T-cell (primary cell): ENCODE results near the gene KLC4. TPM values are rescaled to one million over a fixed set of nuclear protein-coding genes. Genes with fewer than 3 reads are reported as not detected.

Experiments
- ATAC-seq, 4 experiments: fragments of 200-7000 bp in 3 of 4; fragments of 150-1000 bp in 1 of 4; cut with Tn5 transposase; replicated peaks in 1 of 4; 1 replicate in 3 of 4; 2 replicates in 1 of 4; pipeline ENCODE4 v1.10.0; 2021; ENCODE audit warnings: moderate library complexity in 3 of 4, mild to moderate bottlenecking in 2 of 4, moderate number of reproducible peaks in 1 of 4
- CTCF ChIA-PET, 2 donors: fragments of 300-600 bp; sonication (Branson Sonifier 250); formaldehyde crosslinking; loops; one replicate each; lab custom pipeline; 2022; ENCODE audit warnings: antibody characterized with exemption in 2 of 2; lab: Charles Lee
- POLR2A ChIA-PET, 2 donors: fragments of 300-600 bp; sonication (Branson Sonifier 250); formaldehyde crosslinking; loops; one replicate each; lab custom pipeline; 2022; ENCODE audit warnings: antibody characterized with exemption in 2 of 2; lab: Charles Lee
- DNase-seq, 35 experiments: peaks; one replicate each; pipeline versions ENCODE4 v3.0.0 to v3.0.0-alpha.2; 2013 to 2023
- H3K27ac ChIP-seq: one replicate; pipeline ENCODE4 v1.5.1; 2013; ENCODE audit warnings: low read length
- H3K27me3 ChIP-seq, 2 experiments: replicated peaks in 1 of 2; 1 replicate in 1 of 2; 2 replicates in 1 of 2; pipeline versions ENCODE4 v1.6.1 to v1.7.0; 2013; ENCODE audit warnings: low read length in 1 of 2, mixed read lengths in 1 of 2; ENCODE audit not compliant: control insufficient read depth in 2 of 2, insufficient read depth in 2 of 2; ENCODE audit errors: extremely low read depth in 1 of 2
- H3K36me3 ChIP-seq, 2 donors: 1 replicate in 1 of 2; 2 replicates in 1 of 2; pipeline versions ENCODE4 v1.6.1 to v1.7.0; 2013; ENCODE audit warnings: low read length in 1 of 2; ENCODE audit not compliant: control insufficient read depth in 2 of 2, insufficient read depth in 1 of 2; ENCODE audit errors: extremely low read depth in 1 of 2
- H3K4me1 ChIP-seq, 2 experiments: 1 replicate in 1 of 2; 2 replicates in 1 of 2; pipeline versions ENCODE4 v1.6.1 to v1.7.0; 2013; ENCODE audit warnings: low read length in 2 of 2, mixed read lengths in 1 of 2; ENCODE audit not compliant: insufficient read depth in 2 of 2, control insufficient read depth in 1 of 2; ENCODE audit errors: extremely low read depth in 1 of 2
- H3K4me3 ChIP-seq, 2 donors: 1 replicate in 1 of 2; 2 replicates in 1 of 2; pipeline versions ENCODE4 v1.5.1 to v1.7.0; 2013; ENCODE audit warnings: mild to moderate bottlenecking in 2 of 2, low read length in 1 of 2, moderate library complexity in 1 of 2; ENCODE audit not compliant: control insufficient read depth in 1 of 2; ENCODE audit errors: extremely low read depth in 1 of 2
- H3K9me3 ChIP-seq: 2 replicates; pipeline ENCODE4 v1.7.0; 2013
- H3K27ac Mint-ChIP-seq, 2 donors: one replicate each; pipeline ENCODE4 v1.8.0; 2020 to 2021; ENCODE audit warnings: mild to moderate bottlenecking in 2 of 2, mixed read lengths in 2 of 2
- H3K27me3 Mint-ChIP-seq, 2 donors: one replicate each; pipeline ENCODE4 v1.8.0; 2021 to 2022; ENCODE audit warnings: mixed read lengths in 2 of 2
- H3K36me3 Mint-ChIP-seq: one replicate; pipeline ENCODE4 v1.8.0; 2021; ENCODE audit warnings: mixed read lengths
- H3K4me1 Mint-ChIP-seq, 3 donors: one replicate each; pipeline ENCODE4 v1.8.0; 2020 to 2022; ENCODE audit warnings: mixed read lengths in 3 of 3, mild to moderate bottlenecking in 1 of 3
- H3K4me3 Mint-ChIP-seq, 3 donors: one replicate each; pipeline ENCODE4 v1.8.0; 2020 to 2022; ENCODE audit warnings: mild to moderate bottlenecking in 3 of 3, mixed read lengths in 3 of 3, moderate library complexity in 3 of 3
- H3K9me3 Mint-ChIP-seq, 3 donors: one replicate each; pipeline ENCODE4 v1.8.0; 2020 to 2022; ENCODE audit warnings: mixed read lengths in 3 of 3
- WGBS: methylation state at CpG from one replicate; pipeline ENCODE4 v1.1.5; 2013; ENCODE audit warnings: missing lambda C conversion rate; ENCODE audit not compliant: insufficient coverage; 5-methylcytosine and 5-hydroxymethylcytosine counted together
- total RNA-seq, 35 experiments: library from RNA in 6 of 35; stranded (reverse) in 6 of 35; fragments of 120-200 nt in 1 of 35; gene quantifications; one replicate each; pipeline versions ENCODE4 v1.2.1 to v1.2.4 and lab custom pipeline; 2013 to 2026

Gene KLC4
- total RNA-seq, 5 donors from 2014 or later (not counting 1 experiment from before 2014, with no cell fraction given), result 37.8 to 48.5 (median 45.5) TPM

GRCh38 chr6:43086022-43086658 lies 26.7 kb downstream of the KLC4 start:
- H3K36me3 ChIP-seq, result no peaks in the 10 kb centered on the region
- no peak overlapping the region for H3K4me3 ChIP-seq
- no peaks in the 10 kb centered on the region for H3K9me3 Mint-ChIP-seq
- peaks cover 3 to 8% of the 10 kb centered on the region in 2 donors for H3K27me3 Mint-ChIP-seq
- CTCF ChIA-PET, result interaction anchor here (0.6 to 0.7 kb wide), 2 partner anchors 17 to 151 kb away, joined by 3 to 4 read pairs; no protein-coding TSS in a partner anchor
- H3K4me1 ChIP-seq, result peaks cover 0 to 2% of the 10 kb centered on the region in 2 experiments
- peaks cover 0 to 11% of the 10 kb centered on the region in 2 experiments for H3K27me3 ChIP-seq
- no peak for DNase-seq
- no CpG with 5 or more reads among the region's 8 CpGs for WGBS
- H3K27ac Mint-ChIP-seq, result no peak overlapping the region
- POLR2A ChIA-PET, result no interaction called here
- H3K36me3 Mint-ChIP-seq, result no peaks in the 10 kb centered on the region
- H3K4me3 Mint-ChIP-seq, result no peak overlapping the region
- no peak for ATAC-seq
- no peaks in the 10 kb centered on the region for H3K9me3 ChIP-seq
- no peak overlapping the region for H3K27ac ChIP-seq
- H3K4me1 Mint-ChIP-seq, result no peaks in the 10 kb centered on the region

- ATAC-seq (no peak), DNase-seq (no peak)
- Histone ChIP-seq H3K27me3 (peaks cover 0 to 7% of the 10 kb centered on the region in 2 experiments), H3K36me3 (no peaks in the 10 kb centered on the region), H3K4me1 (peaks cover 0 to under 1% of the 10 kb centered on the region in 2 experiments), H3K4me3 (no peak overlapping the region), H3K9me3 (no peaks in the 10 kb centered on the region), H3K27ac (no peak overlapping the region)
- no peaks in the 10 kb centered on the region for H3K9me3 Mint-ChIP-seq
- H3K27me3 Mint-ChIP-seq, result peaks cover 3% of the 10 kb centered on the region in 2 donors
- POLR2A ChIA-PET, result no interaction called here
- CTCF ChIA-PET, result no interaction called here
- H3K27ac Mint-ChIP-seq, result no peak overlapping the region
- no peak overlapping the region for H3K4me3 Mint-ChIP-seq
- WGBS, result 100% methylated on average over 1 of the region's 4 CpGs
- H3K4me1 Mint-ChIP-seq, result peaks cover 9 to 14% (median 11%) of the 10 kb centered on the region in 3 donors
- no peaks in the 10 kb centered on the region for H3K36me3 Mint-ChIP-seq
Measured at GRCh38 chr6:43088654-43089056, 29.2 kb downstream of the KLC4 start.

- H3K36me3 Mint-ChIP-seq, result no peaks in the 10 kb centered on the region
- H3K36me3 ChIP-seq, result no peaks in the 10 kb centered on the region
- no peaks in the 10 kb centered on the region for H3K9me3 ChIP-seq
- ChIA-PET POLR2A (interaction anchor here in 1 of 2 donors (0.6 kb wide), 1 partner anchor 8 kb away, joined by 3 read pairs; no protein-coding TSS in a partner anchor), CTCF (no interaction called here)
- H3K4me3 ChIP-seq, result no peak overlapping the region
- DNase-seq (no peak), ATAC-seq (no peak)
- no peaks in the 10 kb centered on the region for H3K9me3 Mint-ChIP-seq
- no peak overlapping the region for H3K27ac ChIP-seq
- peaks cover 14 to 19% (median 17%) of the 10 kb centered on the region in 3 donors for H3K4me1 Mint-ChIP-seq
- H3K27me3 Mint-ChIP-seq, result peaks cover 2 to 3% of the 10 kb centered on the region in 2 donors
- no peak overlapping the region for H3K4me3 Mint-ChIP-seq
- no peak overlapping the region for H3K27ac Mint-ChIP-seq
- WGBS, result no CpG with 5 or more reads among the region's 4 CpGs
- no peaks in the 10 kb centered on the region for H3K4me1 ChIP-seq
- peaks cover 0 to 7% of the 10 kb centered on the region in 2 experiments for H3K27me3 ChIP-seq
Measured at GRCh38 chr6:43089467-43089866, 30.0 kb downstream of the KLC4 start.

- ATAC-seq (no peak), DNase-seq (no peak)
- Histone ChIP-seq H3K36me3 (no peaks in the 10 kb centered on the region), H3K9me3 (no peaks in the 10 kb centered on the region), H3K4me1 (no peaks in the 10 kb centered on the region), H3K27ac (no peak overlapping the region), H3K4me3 (no peak overlapping the region), H3K27me3 (peaks cover 0 to 6% of the 10 kb centered on the region in 2 experiments)
- peaks cover 14 to 19% (median 17%) of the 10 kb centered on the region in 3 donors for H3K4me1 Mint-ChIP-seq
- POLR2A ChIA-PET, result interaction anchor here in 1 of 2 donors (0.6 kb wide), 1 partner anchor 8 kb away, joined by 3 read pairs; no protein-coding TSS in a partner anchor
- peaks cover 0 to 3% of the 10 kb centered on the region in 2 donors for H3K27me3 Mint-ChIP-seq
- CTCF ChIA-PET, result no interaction called here
- H3K4me3 Mint-ChIP-seq, result no peak overlapping the region
- no peaks in the 10 kb centered on the region for H3K36me3 Mint-ChIP-seq
- no peak overlapping the region for H3K27ac Mint-ChIP-seq
- no peaks in the 10 kb centered on the region for H3K9me3 Mint-ChIP-seq
- 90% methylated on average over 4 of the region's 8 CpGs for WGBS
Measured at GRCh38 chr6:43089874-43090558, 30.6 kb downstream of the KLC4 start.

GRCh38 chr6:43090559-43090956 lies 31.1 kb downstream of the KLC4 start:
- Histone ChIP-seq H3K4me1 (no peaks in the 10 kb centered on the region), H3K36me3 (no peaks in the 10 kb centered on the region), H3K27me3 (peaks cover 0 to 4% of the 10 kb centered on the region in 2 experiments), H3K27ac (no peak overlapping the region), H3K4me3 (no peak overlapping the region), H3K9me3 (no peaks in the 10 kb centered on the region)
- Mint-ChIP-seq H3K4me1 (peaks cover 14 to 19% (median 17%) of the 10 kb centered on the region in 3 donors), H3K36me3 (no peaks in the 10 kb centered on the region), H3K27me3 (peaks cover 0 to 3% of the 10 kb centered on the region in 2 donors), H3K9me3 (no peaks in the 10 kb centered on the region), H3K27ac (no peak overlapping the region), H3K4me3 (no peak overlapping the region)
- ATAC-seq (no peak), DNase-seq (no peak)
- WGBS, result no CpG with 5 or more reads among the region's 2 CpGs
- POLR2A ChIA-PET, result interaction anchor here in 1 of 2 donors (0.5 kb wide), 1 partner anchor 35 kb away, joined by 6 read pairs; no protein-coding TSS in a partner anchor
- CTCF ChIA-PET, result no interaction called here

- no peaks in the 10 kb centered on the region for H3K9me3 ChIP-seq
- H3K36me3 Mint-ChIP-seq, result no peaks in the 10 kb centered on the region
Measured at GRCh38 chr6:43091020-43091419, 31.6 kb downstream of the KLC4 start.

More at GRCh38 chr6:43091020-43091419, 31.6 kb downstream of the KLC4 start:
- Mint-ChIP-seq H3K9me3 (no peaks in the 10 kb centered on the region), H3K4me1 (peaks cover 14 to 19% (median 17%) of the 10 kb centered on the region in 3 donors), H3K27ac (no peak overlapping the region), H3K27me3 (peaks cover 0 to 1% of the 10 kb centered on the region in 2 donors), H3K4me3 (no peak overlapping the region)
- Histone ChIP-seq H3K27ac (no peak overlapping the region), H3K4me1 (no peaks in the 10 kb centered on the region), H3K27me3 (peaks cover 0 to 4% of the 10 kb centered on the region in 2 experiments), H3K4me3 (no peak overlapping the region), H3K36me3 (no peaks in the 10 kb centered on the region)
- ChIA-PET CTCF (no interaction called here), POLR2A (interaction anchor here in 1 of 2 donors (0.5 kb wide), 1 partner anchor 36 kb away, joined by 6 read pairs; no protein-coding TSS in a partner anchor)
- WGBS, result 88% methylated on average over 2 of the region's 5 CpGs
- DNase-seq, result no peak
- no peak for ATAC-seq
